ENCODE results near the gene KDM4C. TPM values are rescaled to one million over a fixed set of nuclear protein-coding genes. Genes with fewer than 3 reads are reported as not detected.

The KDM4C gene
- total and polyA plus RNA-seq, 2 of the 13 experiments (the other 11 are each of a cell fraction or from before 2014, with no cell fraction given) = 19.4 to 23.6 TPM

- TF ChIP-seq, protein P1, sequence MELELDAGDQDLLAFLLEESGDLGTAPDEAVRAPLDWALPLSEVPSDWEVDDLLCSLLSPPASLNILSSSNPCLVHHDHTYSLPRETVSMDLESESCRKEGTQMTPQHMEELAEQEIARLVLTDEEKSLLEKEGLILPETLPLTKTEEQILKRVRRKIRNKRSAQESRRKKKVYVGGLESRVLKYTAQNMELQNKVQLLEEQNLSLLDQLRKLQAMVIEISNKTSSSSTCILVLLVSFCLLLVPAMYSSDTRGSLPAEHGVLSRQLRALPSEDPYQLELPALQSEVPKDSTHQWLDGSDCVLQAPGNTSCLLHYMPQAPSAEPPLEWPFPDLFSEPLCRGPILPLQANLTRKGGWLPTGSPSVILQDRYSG (CRISPR knock-in tag; IDR thresholded peaks at IDR 0.05) = no peak
- no peak for TF ChIP-seq CENPX (CRISPR knock-in tag; IDR thresholded peaks at IDR 0.05)
- TF ChIP-seq ZNF207 (IDR thresholded peaks at IDR 0.05; ENCODE audit: borderline replicate concordance) = no peak
- TF ChIP-seq, protein P2, sequence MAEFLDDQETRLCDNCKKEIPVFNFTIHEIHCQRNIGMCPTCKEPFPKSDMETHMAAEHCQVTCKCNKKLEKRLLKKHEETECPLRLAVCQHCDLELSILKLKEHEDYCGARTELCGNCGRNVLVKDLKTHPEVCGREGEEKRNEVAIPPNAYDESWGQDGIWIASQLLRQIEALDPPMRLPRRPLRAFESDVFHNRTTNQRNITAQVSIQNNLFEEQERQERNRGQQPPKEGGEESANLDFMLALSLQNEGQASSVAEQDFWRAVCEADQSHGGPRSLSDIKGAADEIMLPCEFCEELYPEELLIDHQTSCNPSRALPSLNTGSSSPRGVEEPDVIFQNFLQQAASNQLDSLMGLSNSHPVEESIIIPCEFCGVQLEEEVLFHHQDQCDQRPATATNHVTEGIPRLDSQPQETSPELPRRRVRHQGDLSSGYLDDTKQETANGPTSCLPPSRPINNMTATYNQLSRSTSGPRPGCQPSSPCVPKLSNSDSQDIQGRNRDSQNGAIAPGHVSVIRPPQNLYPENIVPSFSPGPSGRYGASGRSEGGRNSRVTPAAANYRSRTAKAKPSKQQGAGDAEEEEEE (CRISPR knock-in tag; IDR thresholded peaks at IDR 0.05; ENCODE audit: borderline replicate concordance) = no peak
- TF ChIP-seq, protein P3, sequence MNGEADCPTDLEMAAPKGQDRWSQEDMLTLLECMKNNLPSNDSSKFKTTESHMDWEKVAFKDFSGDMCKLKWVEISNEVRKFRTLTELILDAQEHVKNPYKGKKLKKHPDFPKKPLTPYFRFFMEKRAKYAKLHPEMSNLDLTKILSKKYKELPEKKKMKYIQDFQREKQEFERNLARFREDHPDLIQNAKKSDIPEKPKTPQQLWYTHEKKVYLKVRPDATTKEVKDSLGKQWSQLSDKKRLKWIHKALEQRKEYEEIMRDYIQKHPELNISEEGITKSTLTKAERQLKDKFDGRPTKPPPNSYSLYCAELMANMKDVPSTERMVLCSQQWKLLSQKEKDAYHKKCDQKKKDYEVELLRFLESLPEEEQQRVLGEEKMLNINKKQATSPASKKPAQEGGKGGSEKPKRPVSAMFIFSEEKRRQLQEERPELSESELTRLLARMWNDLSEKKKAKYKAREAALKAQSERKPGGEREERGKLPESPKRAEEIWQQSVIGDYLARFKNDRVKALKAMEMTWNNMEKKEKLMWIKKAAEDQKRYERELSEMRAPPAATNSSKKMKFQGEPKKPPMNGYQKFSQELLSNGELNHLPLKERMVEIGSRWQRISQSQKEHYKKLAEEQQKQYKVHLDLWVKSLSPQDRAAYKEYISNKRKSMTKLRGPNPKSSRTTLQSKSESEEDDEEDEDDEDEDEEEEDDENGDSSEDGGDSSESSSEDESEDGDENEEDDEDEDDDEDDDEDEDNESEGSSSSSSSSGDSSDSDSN (CRISPR knock-in tag; IDR thresholded peaks at IDR 0.05) = peak; percentile 86
- TF ChIP-seq, protein P4, sequence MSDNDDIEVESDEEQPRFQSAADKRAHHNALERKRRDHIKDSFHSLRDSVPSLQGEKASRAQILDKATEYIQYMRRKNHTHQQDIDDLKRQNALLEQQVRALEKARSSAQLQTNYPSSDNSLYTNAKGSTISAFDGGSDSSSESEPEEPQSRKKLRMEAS (IDR thresholded peaks at IDR 0.05) = peak; percentile 45
- TF ChIP-seq BORCS8-MEF2B (CRISPR knock-in tag; IDR thresholded peaks at IDR 0.05) = peak; percentile 23; the same call in 1 of the 2 replicates
- no peak for TF ChIP-seq AHDC1 (CRISPR knock-in tag; IDR thresholded peaks at IDR 0.05; ENCODE audit: borderline replicate concordance)
- TF ChIP-seq KAT7 (CRISPR knock-in tag; IDR thresholded peaks at IDR 0.05; ENCODE audit: borderline replicate concordance) = no peak
- no peak for TF ChIP-seq ZNF878 (CRISPR knock-in tag; IDR thresholded peaks at IDR 0.05)
- no peak for TF ChIP-seq TERF1 (CRISPR knock-in tag; IDR thresholded peaks at IDR 0.05)
- no peak for TF ChIP-seq ZNF264 (CRISPR knock-in tag; IDR thresholded peaks at IDR 0.05)
- TF ChIP-seq ATM (IDR thresholded peaks at IDR 0.05; ENCODE audit: borderline replicate concordance) = no peak
- no peak; the same call in 1 of the 2 replicates for TF ChIP-seq GLI4 (CRISPR knock-in tag; IDR thresholded peaks at IDR 0.05; ENCODE audit: borderline replicate concordance)
- TF ChIP-seq CBX5 (CRISPR knock-in tag; IDR thresholded peaks at IDR 0.05; ENCODE audit: borderline replicate concordance) = no peak
Observed at GRCh38 chr9:6758498-6759184, 868 bp downstream of the KDM4C start (continued).
